Osteoblast (primary cell): Measurements from ENCODE around the gene ARMC12. TPM values are rescaled to one million over a fixed set of nuclear protein-coding genes. Genes with fewer than 3 reads are reported as not detected.
A peak's percentile ranks its signal among the peaks of the same experiment; 100 is the strongest.
"Not testable (repeated sequence)": the region's sequence is repeated elsewhere in the genome, so short reads cannot be mapped to it uniquely, and the experiment has no call there.

ENCODE experiments used
- DNase-seq: peaks from one replicate; pipeline ENCODE4 v3.0.0; 2011; ENCODE audit warnings: low spot score, mixed read lengths; ENCODE audit not compliant: insufficient read length; ENCODE audit errors: missing footprints
- H2AFZ ChIP-seq: 2 replicates; pipeline ENCODE4 v1.6.0; 2011; ENCODE audit warnings: mild to moderate bottlenecking, low read length
- H3K27ac ChIP-seq: 2 replicates; pipeline ENCODE4 v1.5.1; 2011; ENCODE audit warnings: mild to moderate bottlenecking, low read depth, low read length, moderate library complexity
- H3K27me3 ChIP-seq: 2 replicates; pipeline ENCODE4 v1.6.0; 2012; ENCODE audit warnings: mild to moderate bottlenecking, control low read depth, inconsistent platforms, low read length, moderate library complexity; ENCODE audit not compliant: insufficient read depth
- H3K36me3 ChIP-seq: 2 replicates; pipeline ENCODE4 v1.5.1; 2011; ENCODE audit warnings: mild to moderate bottlenecking, low read length, control low read depth, moderate library complexity; ENCODE audit not compliant: insufficient read depth
- H3K4me1 ChIP-seq: 2 replicates; pipeline ENCODE4 v1.5.1; 2011; ENCODE audit warnings: mild to moderate bottlenecking, low read length, control low read depth, moderate library complexity; ENCODE audit not compliant: insufficient read depth
- H3K4me2 ChIP-seq: 2 replicates; pipeline ENCODE4 v1.6.0; 2011; ENCODE audit warnings: mild to moderate bottlenecking, low read length; ENCODE audit not compliant: insufficient read depth
- H3K4me3 ChIP-seq: fragments of 200-600 bp; sonication (generic); 3 replicates; pipeline ENCODE4 v1.5.1; 2012; ENCODE audit warnings: mild to moderate bottlenecking, low read length, inconsistent platforms; ENCODE audit not compliant: insufficient read depth
- H3K79me2 ChIP-seq: 2 replicates; pipeline ENCODE4 v1.6.0; 2012; ENCODE audit warnings: mild to moderate bottlenecking, low read length, control low read depth, inconsistent platforms; ENCODE audit not compliant: insufficient read depth
- H3K9me3 ChIP-seq: 2 replicates; pipeline ENCODE4 v1.5.1; 2011; ENCODE audit warnings: low read depth, low read length, control low read depth
- H4K20me1 ChIP-seq: 2 replicates; pipeline ENCODE4 v1.6.0; 2012; ENCODE audit warnings: mild to moderate bottlenecking, low read length, control low read depth; ENCODE audit not compliant: insufficient read depth
- total RNA-seq: library from RNA; depleted of rRNA; stranded (reverse); fragments of >200 nt; gene quantifications from 2 replicates; pipeline ENCODE4 v1.2.3, GENCODE V29; 2012
- TF ChIP-seq, protein P1 (sequence below): IDR thresholded peaks from 2 replicates; pipeline ENCODE4 v1.5.1; 2011; ENCODE audit warnings: mild to moderate bottlenecking, low read depth, low read length, moderate library complexity; ENCODE audit errors: extremely low read depth

ARMC12 gene
- total RNA-seq, 1 donor, result 0.36 TPM

DNA sequence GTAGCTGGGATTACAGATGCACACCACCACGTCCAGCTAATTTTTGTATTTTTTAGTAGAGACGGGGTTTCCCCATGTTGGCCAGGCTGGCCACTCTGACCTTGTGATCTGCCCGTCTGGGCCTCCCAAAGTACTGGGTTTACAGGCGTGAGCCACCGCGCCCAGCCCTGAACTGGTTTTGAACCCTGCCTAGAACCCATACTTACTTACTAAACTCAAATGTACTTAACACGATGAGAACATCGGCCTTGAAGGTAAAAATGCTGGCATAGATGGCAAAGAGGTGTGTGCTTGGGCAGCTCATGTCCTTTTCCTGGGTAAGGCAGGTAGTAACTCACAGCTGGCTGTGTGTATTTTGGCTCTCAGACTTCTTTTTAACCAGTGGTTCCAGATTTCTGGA lies 3.2 kb upstream of the ARMC12 start:
- H3K4me2 ChIP-seq, result no peak overlapping the region
- H3K27ac ChIP-seq, result no peak overlapping the region
- H3K4me3 ChIP-seq, result no peak overlapping the region
- H3K36me3 ChIP-seq, result no peaks in the 10 kb centered on the region
- no peaks in the 10 kb centered on the region for H4K20me1 ChIP-seq
- H3K4me1 ChIP-seq, result peaks cover 7% of the 10 kb centered on the region
- H3K9me3 ChIP-seq, result no peaks in the 10 kb centered on the region
- TF ChIP-seq, protein P1, sequence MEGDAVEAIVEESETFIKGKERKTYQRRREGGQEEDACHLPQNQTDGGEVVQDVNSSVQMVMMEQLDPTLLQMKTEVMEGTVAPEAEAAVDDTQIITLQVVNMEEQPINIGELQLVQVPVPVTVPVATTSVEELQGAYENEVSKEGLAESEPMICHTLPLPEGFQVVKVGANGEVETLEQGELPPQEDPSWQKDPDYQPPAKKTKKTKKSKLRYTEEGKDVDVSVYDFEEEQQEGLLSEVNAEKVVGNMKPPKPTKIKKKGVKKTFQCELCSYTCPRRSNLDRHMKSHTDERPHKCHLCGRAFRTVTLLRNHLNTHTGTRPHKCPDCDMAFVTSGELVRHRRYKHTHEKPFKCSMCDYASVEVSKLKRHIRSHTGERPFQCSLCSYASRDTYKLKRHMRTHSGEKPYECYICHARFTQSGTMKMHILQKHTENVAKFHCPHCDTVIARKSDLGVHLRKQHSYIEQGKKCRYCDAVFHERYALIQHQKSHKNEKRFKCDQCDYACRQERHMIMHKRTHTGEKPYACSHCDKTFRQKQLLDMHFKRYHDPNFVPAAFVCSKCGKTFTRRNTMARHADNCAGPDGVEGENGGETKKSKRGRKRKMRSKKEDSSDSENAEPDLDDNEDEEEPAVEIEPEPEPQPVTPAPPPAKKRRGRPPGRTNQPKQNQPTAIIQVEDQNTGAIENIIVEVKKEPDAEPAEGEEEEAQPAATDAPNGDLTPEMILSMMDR, result no peak
- H3K27me3 ChIP-seq, result no peaks in the 10 kb centered on the region
- no peak overlapping the region for H2AFZ ChIP-seq
- no peaks in the 10 kb centered on the region for H3K79me2 ChIP-seq
- no peak for DNase-seq

DNA sequence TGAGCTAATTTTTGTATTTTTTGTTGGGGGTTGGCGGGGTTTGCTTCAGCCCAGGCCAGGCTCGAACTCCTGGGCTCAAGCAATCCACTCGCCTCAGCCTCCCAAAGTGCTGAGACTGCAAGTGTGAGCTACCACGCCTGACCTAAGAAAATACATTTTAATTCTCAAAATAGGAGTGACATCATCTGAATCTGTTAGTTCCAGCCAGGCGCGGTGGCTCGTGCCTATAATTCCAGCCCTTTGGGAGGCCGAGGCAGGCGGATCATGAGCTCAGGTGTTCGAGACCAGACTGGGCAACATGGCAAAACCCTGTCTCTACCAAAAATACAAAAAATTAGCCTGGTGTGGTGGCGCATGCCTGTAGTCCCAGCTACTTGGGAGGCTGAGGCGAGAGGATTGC lies 2.5 kb upstream of the ARMC12 start:
- not testable (repeated sequence) for H3K27me3 ChIP-seq, DNase-seq, H2AFZ ChIP-seq, H3K4me2 ChIP-seq, H3K79me2 ChIP-seq, H4K20me1 ChIP-seq, H3K27ac ChIP-seq, H3K4me3 ChIP-seq, H3K9me3 ChIP-seq, H3K36me3 ChIP-seq, H3K4me1 ChIP-seq

DNA sequence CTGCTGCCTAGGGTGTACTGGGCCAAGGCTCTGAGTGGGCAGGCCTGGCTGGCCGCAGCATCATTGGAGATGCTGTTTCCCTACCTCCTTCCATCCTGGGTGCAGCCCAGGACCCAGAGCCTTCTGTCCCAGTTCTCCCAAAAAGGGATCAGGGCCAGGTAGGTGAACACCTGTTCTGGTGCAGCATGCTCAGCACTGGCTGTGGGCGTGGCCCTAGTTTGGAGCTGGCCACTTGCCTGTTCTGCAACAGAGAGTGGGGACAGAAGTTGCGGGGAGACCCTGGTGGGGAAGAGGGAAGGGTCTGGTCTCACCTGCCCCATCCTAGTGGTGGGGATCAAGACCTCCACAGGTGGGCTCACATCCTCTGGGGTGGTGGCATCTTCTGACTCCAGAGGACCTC lies 1.4 kb upstream of the ARMC12 start:
- Histone ChIP-seq H3K4me3 (no peak overlapping the region), H3K9me3 (no peaks in the 10 kb centered on the region), H2AFZ (no peak overlapping the region), H3K27ac (no peak overlapping the region), H3K79me2 (no peaks in the 10 kb centered on the region), H3K36me3 (no peaks in the 10 kb centered on the region), H3K4me2 (no peak overlapping the region), H3K4me1 (peaks cover 7% of the 10 kb centered on the region), H3K27me3 (no peaks in the 10 kb centered on the region), H4K20me1 (no peaks in the 10 kb centered on the region)
- TF ChIP-seq, protein P1, result no peak
- no peak for DNase-seq

DNA sequence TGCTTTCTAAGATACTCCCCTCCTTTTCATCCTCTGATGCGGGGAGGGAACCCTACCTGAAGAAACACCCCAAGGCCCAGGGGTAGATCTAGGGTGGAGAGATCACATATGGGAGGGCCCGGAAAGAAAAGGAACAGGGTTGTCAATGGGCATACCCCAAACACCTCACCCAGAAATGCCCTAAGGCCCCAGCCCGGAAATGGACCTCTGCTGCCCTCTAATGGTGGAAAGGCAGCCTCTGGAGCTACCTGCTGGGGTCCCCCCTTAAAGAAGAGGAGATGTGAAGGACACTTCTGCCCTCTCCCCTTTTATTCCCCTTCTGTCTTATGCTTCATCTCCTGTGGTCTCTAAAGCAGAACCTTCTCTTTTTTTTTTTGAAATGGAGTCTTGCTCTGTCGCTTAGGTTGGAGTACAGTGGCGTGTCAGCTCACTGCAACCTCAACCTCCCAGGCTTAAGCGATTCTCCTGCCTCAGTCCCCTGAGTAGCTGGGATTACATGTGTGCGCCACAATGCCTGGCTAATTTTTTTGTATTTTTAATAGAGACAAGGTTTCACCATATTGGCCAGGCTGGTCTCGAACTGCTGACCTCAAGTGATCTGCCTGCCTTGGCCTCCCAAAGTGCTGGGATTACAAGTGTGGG lies 458 bp upstream of the ARMC12 start:
- DNase-seq, result peak; percentile 95
- Histone ChIP-seq H3K27me3 (no peaks in the 10 kb centered on the region), H3K4me1 (peaks cover 7% of the 10 kb centered on the region), H3K4me3 (no peak overlapping the region), H4K20me1 (no peaks in the 10 kb centered on the region), H3K27ac (no peak overlapping the region), H3K9me3 (no peaks in the 10 kb centered on the region), H3K4me2 (no peak overlapping the region), H3K79me2 (no peaks in the 10 kb centered on the region), H3K36me3 (no peaks in the 10 kb centered on the region), H2AFZ (peak overlapping the region; percentile 12)
- TF ChIP-seq, protein P1, result peak; percentile 96
